A172 (cell line): Measurements from ENCODE around the gene SEMA3B. TPM values are rescaled to one million over a fixed set of nuclear protein-coding genes. Genes with fewer than 3 reads are reported as not detected.
A peak's percentile ranks its signal among the peaks of the same experiment; 100 is the strongest.
"Not testable (repeated sequence)": the region's sequence is repeated elsewhere in the genome, so short reads cannot be mapped to it uniquely, and the experiment has no call there.

ENCODE experiments used
- DNase-seq: peaks from one replicate; pipeline ENCODE4 v3.0.0-alpha.2; 2015; ENCODE audit warnings: low spot score
- total RNA-seq: library from RNA; depleted of rRNA; stranded (reverse); fragments of >200 nt; shearing (Covaris generic); gene quantifications from 2 replicates; pipeline ENCODE4 v1.2.3, GENCODE V29; 2014; rRNA removed

Gene SEMA3B
- total RNA-seq, result 22.9 and 26.3 TPM in 2 replicates

DNA sequence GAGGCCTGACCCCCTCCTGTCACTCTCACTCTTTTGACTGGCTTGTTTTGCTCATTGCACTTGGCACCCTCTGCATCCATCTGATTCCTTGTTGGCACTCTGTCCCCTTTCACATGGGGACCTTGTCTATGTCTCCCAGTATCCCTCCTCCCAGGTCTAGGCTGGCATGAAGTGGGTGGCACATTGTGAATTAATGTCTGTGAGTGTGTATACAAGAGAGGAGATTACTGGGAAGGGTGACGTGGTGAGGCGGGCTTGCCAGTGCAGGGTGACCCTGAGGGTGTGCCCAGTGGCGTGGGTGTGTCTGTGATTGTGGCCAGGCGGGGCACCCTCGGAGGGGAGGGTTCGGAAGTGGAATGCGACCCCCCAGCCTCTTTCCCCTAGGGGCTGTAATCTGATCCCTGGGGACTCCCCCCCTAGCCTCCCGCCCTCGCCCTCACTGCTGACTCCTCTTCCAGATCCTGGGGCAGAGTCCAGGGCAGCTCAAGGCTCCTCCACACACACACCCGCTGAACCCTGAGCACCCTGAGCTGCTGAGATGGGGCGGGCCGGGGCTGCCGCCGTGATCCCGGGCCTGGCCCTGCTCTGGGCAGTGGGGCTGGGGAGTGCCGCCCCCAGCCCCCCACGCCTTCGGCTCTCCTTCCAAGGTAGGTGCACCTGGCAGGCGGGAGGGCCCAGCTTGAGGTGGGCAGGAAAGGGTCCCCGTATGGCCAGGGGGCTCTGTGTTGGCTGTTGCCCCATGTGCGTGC, at the start of gene SEMA3B:
TSS of gene SEMA3B (plus strand) at position 445 of the 749 bp plus-strand sequence. CDS start at position 539, 94 bp downstream.
- peak; percentile 82 for DNase-seq

DNA sequence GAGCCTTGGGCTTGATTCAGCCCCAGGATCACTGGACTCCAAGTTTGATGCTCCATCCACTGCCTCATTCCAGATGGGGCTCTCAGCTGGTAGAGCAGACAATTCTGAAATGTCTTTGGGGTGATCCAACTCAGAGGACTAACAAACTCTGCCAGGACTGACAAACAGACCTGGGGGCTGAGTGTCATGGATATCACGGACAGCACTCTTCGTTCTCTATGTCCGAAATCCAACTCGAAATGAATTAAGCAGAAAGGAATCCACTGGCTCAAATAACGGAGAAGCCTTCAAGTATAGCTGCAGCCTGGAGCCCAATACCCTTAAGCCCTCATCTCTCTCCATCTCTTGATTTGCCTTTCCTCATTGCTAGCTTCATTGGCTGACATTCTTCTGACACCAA, 49.7 kb upstream of the SEMA3B start:
- no peak for DNase-seq

GRCh38 chr3:50220109-50220508, 48.8 kb upstream of the SEMA3B start:
- DNase-seq, result no peak

- no peak for DNase-seq
Observed at GRCh38 chr3:50221051-50221410, 47.9 kb upstream of the SEMA3B start.

GRCh38 chr3:50221411-50222168, 47.4 kb upstream of the SEMA3B start:
- DNase-seq, result no peak

GRCh38 chr3:50222169-50222528, 46.8 kb upstream of the SEMA3B start:
- DNase-seq, result no peak

DNA sequence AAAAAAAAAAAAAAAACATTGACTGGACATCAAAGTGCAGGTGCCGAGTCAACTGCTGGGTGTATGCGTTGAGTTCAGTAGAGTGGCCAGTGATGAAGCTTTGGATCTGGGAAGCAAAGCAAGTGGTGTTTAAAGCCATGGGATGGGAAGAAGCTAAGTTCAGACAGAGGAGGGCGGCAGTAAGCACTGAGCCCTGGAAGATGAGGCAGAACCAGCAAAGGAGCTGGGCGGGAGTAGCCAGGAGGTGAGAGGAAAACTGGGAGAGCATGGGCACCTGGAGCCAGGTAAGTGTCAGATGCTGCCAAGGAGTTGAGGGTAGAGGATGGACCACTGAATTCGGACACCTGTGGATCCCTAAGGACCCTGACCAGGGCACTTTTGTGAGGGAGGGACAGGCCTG, 44.3 kb upstream of the SEMA3B start:
- no peak for DNase-seq

DNA sequence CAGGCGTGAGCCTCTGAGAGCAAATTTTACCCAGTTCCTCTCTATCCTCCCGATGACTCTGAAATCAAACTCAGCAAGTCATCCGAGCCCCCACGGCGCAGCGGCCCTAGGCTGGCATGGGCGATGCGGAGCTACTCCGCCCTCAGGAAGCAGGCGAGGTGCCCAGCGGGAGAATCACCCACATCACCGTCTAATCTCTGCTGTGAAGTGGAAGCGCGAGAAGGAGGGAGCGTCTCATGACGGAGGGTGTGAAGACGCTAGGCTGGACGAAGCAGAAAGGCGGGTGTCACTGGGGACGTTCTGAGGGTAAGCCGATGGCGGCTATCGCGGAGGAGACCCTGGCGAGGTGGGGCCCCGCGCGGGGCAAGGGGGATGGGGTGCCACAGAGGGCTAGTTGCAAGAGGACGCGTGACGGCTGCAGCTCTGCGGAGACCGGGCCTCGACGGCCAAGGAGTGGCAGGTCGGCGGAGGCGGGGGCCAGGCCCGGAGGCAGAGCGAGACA, 42.0 kb upstream of the SEMA3B start:
- DNase-seq, result no peak

- peak; percentile 82 for DNase-seq
Observed at GRCh38 chr3:50227390-50228183, 41.4 kb upstream of the SEMA3B start.

DNA sequence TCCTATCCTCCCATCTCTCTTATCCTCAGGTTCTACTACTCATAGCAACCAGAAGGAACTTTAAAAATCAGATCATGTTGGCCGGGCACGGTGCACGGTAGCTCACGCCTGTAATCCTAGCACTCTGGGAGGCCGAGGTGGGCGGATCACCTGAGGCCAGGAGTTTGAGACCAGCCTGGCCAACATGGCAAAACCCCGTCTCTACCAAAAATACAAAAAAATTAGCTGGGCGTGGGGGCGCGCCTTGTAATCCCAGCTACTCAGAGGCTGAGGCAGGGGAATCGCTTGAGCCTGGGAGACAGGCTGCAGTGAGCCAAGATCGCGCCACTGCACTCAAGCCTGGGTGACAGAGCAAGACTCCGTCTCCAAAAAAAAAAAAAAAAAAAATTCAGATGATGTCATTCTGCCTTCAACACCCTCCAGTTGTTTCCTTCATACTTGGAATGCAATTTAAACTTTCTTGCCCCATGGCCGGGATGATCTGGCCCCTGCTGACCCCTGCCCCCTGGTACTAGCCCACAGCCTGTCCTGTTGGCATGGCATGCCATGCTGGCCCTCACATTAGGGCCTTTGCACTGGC, 40.7 kb upstream of the SEMA3B start:
- DNase-seq, result not testable (repeated sequence)

DNA sequence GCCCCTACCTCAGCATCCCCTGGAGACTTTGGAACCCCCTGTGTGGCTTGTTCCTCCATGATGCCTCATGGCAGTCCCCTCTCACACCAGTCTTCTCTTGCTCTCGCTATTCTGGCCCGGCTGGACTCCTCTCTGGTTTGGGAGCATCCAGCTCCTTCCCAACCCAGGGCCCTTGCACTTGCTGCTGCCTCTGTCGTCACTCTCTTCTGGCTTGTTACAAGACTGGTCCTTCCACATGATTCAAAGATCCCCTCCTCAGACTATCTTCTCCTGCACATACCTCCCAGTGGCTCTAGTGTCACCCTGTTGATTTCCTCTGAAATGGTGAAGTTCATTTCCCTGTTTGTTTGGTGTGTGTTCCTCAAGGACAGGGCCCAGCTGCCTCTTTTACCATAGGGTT, 39.5 kb upstream of the SEMA3B start:
- DNase-seq, result no peak

GRCh38 chr3:50230104-50230793, 38.7 kb upstream of the SEMA3B start:
- no peak for DNase-seq

- no peak for DNase-seq
Observed at GRCh38 chr3:50230794-50231125, 38.2 kb upstream of the SEMA3B start.

GRCh38 chr3:50231581-50231980, 37.4 kb upstream of the SEMA3B start:
- no peak for DNase-seq

GRCh38 chr3:50232303-50232702, 36.6 kb upstream of the SEMA3B start:
- DNase-seq, result no peak

DNA sequence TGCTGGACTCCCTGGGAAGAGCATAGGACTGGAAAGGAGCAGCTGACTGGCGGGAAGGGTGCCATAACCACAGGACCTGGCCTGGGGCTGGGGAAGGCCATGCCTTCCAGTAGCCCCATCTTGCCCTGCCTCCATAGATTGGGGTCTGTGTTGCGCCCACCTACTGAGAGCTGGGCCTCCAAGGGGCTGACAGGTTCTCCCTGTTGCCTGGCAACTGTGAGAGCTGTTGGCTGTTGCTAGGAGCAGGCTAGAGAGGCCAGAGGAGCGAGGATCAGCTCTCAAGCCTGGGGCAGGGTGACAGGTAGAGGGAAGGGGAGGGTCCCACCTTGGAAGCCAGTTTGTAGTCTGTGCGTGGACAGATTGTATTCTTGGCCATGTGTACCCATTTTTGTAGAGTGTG, 35.8 kb upstream of the SEMA3B start:
- DNase-seq, result no peak

- peak; percentile 96 for DNase-seq
Observed at GRCh38 chr3:50235716-50236483, 33.0 kb upstream of the SEMA3B start, which contains the start of gene GNAI2. Gene GNAI2, plus strand, starts transcription at chr3:50236204. Its CDS starts 132 bp downstream, at chr3:50236336.

DNA sequence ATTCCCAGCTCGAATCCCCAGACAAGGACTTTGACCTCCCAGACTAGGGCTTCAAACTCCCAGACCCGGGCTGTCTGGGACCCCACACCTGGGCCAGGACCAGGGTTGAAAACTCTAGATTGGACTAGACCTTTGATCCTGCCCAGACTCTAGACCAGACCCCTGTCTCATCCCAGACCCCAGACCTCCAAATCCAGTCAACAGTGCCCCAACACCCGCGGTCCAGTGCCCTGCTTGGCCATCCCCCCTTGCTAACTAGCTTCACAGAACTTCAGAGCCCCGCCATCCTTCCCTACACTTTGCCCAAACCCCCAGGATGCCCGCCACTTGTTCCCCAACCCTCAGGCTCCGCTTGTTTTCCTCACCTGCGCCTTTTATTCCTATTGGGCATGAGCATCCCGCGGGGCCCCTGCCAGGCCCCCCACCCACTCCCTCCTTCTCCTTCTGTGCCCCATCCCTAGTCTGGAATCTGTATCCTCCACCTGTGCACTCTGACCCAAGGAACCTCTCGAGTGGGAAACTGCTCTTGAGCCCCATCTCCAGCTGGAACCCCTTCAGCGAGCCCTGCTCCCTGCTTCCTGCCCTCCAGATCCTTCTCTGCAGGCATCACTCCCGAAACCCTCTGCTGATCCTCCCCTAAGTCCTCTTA, 32.3 kb upstream of the SEMA3B start:
- DNase-seq, result no peak

DNA sequence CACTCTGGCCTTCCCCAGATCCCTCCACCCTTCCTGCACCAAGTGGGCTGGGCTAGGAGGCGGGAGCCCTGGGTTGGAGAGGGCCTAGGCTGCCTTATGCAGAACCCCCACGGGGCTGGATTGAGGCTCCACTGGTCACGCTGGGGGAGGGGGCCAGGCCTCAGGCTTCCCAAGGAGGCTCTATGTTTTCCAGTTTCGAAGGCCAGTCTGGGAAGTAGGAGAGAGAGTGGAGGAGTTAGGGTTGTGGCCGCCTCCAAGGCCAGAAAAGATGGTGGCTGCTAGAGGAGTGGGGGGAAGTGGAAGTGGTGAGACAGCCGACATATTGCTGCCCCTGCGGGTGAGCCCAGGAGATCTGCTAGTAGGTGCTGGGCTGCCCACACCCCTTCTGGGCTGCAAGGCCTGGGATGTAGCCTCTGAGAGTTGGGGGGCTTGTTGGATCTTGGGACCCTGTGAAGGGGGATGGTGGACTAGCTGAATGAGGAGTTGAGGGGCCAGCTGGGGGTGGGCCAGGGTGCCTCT, 31.8 kb upstream of the SEMA3B start:
- DNase-seq, result no peak
